Amniotic epithelial cell (primary cell): Measurements from ENCODE around the gene DBR1.

Experiments
- DNase-seq: peaks from one replicate; pipeline ENCODE4 v3.0.0-alpha.2; 2010; ENCODE audit warnings: low read depth

DBR1 gene

GRCh38 chr3:138119423-138119766 is 55.3 kb downstream of the DBR1 start:
- no peak for DNase-seq

DNA sequence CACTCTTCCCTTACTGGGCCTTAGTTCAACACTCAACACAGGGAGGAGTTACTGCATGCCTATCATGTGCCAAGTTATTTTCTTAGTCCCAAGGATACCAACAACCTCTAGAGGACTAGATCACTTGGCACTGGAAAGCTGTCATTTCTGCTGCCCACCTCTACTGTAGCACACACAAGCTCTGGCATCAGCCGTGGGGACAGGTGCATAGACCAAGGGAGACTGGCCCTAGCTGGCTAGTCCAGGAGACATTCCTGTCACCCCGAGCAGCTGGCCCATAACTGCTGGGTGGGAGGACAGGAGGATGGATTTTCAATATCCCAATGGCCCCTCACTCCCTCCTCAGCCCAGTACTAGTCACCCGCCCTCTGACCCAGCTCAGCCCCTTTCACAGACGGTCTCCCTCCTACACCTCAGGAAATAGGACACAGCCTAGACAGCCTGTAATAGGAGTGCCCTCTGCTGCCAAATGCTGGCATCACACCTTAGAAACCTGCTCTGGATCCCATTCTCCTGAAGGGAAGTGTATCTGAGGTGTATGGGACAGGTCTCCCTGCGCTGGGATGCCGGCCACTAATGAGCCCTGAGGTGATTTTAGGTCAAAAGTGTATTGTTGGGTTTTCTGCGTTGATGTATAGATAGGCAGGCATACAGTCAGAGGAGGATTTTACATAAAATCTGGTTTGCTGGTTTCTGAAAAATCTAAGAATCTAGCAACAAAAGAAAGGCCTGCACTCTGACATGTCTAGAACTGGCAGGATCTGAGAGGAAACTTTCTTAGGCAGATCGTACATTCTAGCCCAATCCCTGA is 55.9 kb downstream of the DBR1 start:
- DNase-seq: peak; percentile 63

GRCh38 chr3:138114988-138115971 is 59.4 kb downstream of the DBR1 start, which contains the start of gene DZIP1L:
TSS of gene DZIP1L (minus strand) at chr3:138115608. CDS start at chr3:138103971, 11,637 bp downstream.
- DNase-seq: peak; percentile 63

DNA sequence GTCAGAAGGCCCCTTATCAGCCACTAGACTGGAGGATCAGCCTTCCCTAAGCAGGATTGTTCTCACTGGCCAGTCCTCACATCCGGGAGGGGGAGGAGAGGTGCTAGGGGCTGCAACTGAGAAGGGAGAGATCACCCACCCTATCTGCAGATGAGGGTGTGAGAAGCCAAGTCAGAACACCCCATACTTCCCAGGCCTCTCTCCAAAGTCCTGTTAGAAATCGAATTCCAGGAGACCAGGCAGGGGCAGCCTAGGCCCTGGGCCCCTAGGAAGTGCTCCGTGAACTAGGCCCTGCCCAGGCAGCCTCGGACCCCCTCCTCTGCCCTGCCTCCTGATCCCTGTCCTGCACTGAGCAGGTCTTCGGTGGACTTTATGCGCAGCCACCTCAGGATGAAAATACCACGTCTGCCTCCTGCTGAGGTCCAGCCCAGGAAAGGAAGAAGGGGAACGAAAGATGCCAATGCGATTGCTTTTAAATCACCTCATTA is 60.2 kb downstream of the DBR1 start:
- peak; percentile 64 for DNase-seq

- DNase-seq: no peak
Observed at GRCh38 chr3:138113326-138113725, 61.4 kb downstream of the DBR1 start.

- no peak for DNase-seq
Observed at GRCh38 chr3:138112362-138112761, 62.4 kb downstream of the DBR1 start.
